HEK293 (cell line): Measurements from ENCODE around the gene SHISAL1.

Source experiments
- CTCF ChIP-seq: fragments of 450-650 bp; formaldehyde crosslinking; IDR thresholded peaks from 2 replicates; pipeline ENCODE4 v1.5.1; 2016; ENCODE audit warnings: missing biosample characterization, missing genetic modification characterization
- PATZ1 ChIP-seq: fragments of 450-650 bp; formaldehyde crosslinking; IDR thresholded peaks from 2 replicates; pipeline ENCODE4 v1.5.1; 2016; ENCODE audit warnings: missing biosample characterization, missing genetic modification characterization
- ZBTB8A ChIP-seq: fragments of 450-650 bp; formaldehyde crosslinking; IDR thresholded peaks from 2 replicates; pipeline ENCODE4 v1.5.1; 2016; ENCODE audit warnings: missing biosample characterization, missing genetic modification characterization
- ZFP41 ChIP-seq: fragments of 450-650 bp; formaldehyde crosslinking; IDR thresholded peaks from 2 replicates; pipeline ENCODE4 v1.5.1; 2016; ENCODE audit warnings: missing biosample characterization, missing genetic modification characterization, borderline replicate concordance
- ZNF146 ChIP-seq: fragments of 450-650 bp; formaldehyde crosslinking; IDR thresholded peaks from 2 replicates; pipeline ENCODE4 v1.5.1; 2016; ENCODE audit warnings: missing biosample characterization, missing genetic modification characterization
- ZNF155 ChIP-seq: fragments of 450-650 bp; formaldehyde crosslinking; IDR thresholded peaks from 2 replicates; pipeline ENCODE4 v1.5.1; 2016; ENCODE audit warnings: missing biosample characterization, missing genetic modification characterization
- ZNF18 ChIP-seq: fragments of 450-650 bp; formaldehyde crosslinking; IDR thresholded peaks from 2 replicates; pipeline ENCODE4 v1.5.1; 2016; ENCODE audit warnings: missing biosample characterization, missing genetic modification characterization
- ZNF239 ChIP-seq: fragments of 450-650 bp; formaldehyde crosslinking; IDR thresholded peaks from 2 replicates; pipeline ENCODE4 v1.5.1; 2016; ENCODE audit warnings: missing biosample characterization, missing genetic modification characterization
- ZNF274 ChIP-seq, 2 experiments: fragments of 200-500 bp in 1 of 2; fragments of 450-650 bp in 1 of 2; sonication (Bioruptor generic) in 1 of 2; formaldehyde crosslinking in 1 of 2; IDR thresholded peaks; 2 replicates each; pipeline versions ENCODE4 v1.5.1 to v1.6.1; 2014 to 2016; ENCODE audit warnings: borderline replicate concordance in 1 of 2, inconsistent platforms in 1 of 2, low read length in 1 of 2, missing biosample characterization in 1 of 2, missing genetic modification characterization in 1 of 2
- ZNF341 ChIP-seq: fragments of 450-650 bp; formaldehyde crosslinking; IDR thresholded peaks from 2 replicates; pipeline ENCODE4; 2016; ENCODE audit warnings: low read depth, missing biosample characterization, missing genetic modification characterization
- ZNF514 ChIP-seq: fragments of 450-650 bp; formaldehyde crosslinking; IDR thresholded peaks from 2 replicates; pipeline ENCODE4 v1.5.1; 2016; ENCODE audit warnings: missing biosample characterization, missing genetic modification characterization
- ZNF768 ChIP-seq: fragments of 450-650 bp; formaldehyde crosslinking; IDR thresholded peaks from 2 replicates; pipeline ENCODE4 v1.5.1; 2018; ENCODE audit warnings: missing biosample characterization, mild to moderate bottlenecking, missing genetic modification characterization
- ZSCAN23 ChIP-seq: fragments of 450-650 bp; formaldehyde crosslinking; IDR thresholded peaks from 2 replicates; pipeline ENCODE4 v1.5.1; 2016; ENCODE audit warnings: missing biosample characterization, missing genetic modification characterization

- TF ChIP-seq CTCF, result no peak
- TF ChIP-seq ZBTB8A (tag by site-specific recombination), result no peak
- no peak for TF ChIP-seq ZNF239 (tag by site-specific recombination)
- no peak for TF ChIP-seq ZSCAN23
- TF ChIP-seq ZNF514 (tag by site-specific recombination), result no peak
- no peak for TF ChIP-seq ZNF18
- TF ChIP-seq ZNF146 (tag by site-specific recombination), result no peak
- TF ChIP-seq ZNF341 (tag by site-specific recombination), result no peak
- TF ChIP-seq ZNF768 (tag by site-specific recombination), result no peak
- TF ChIP-seq ZNF155 (tag by site-specific recombination), result no peak
- no peak for TF ChIP-seq ZFP41 (tag by site-specific recombination)
- no peak for TF ChIP-seq ZNF274 (IDR thresholded peaks at IDR 0.05; ENCODE audit: low read length)
- no peak for TF ChIP-seq ZNF274 (tag by site-specific recombination; IDR thresholded peaks at IDR 0.05; ENCODE audit: borderline replicate concordance)
- TF ChIP-seq PATZ1 (tag by site-specific recombination), result no peak
Observed at GRCh38 chr22:44305455-44305854, 7.3 kb downstream of the SHISAL1 start.
